GM10266 (cell line): ENCODE data around the gene CDYL2.
A peak's percentile ranks its signal among the peaks of the same experiment; 100 is the strongest.

Source experiments
- DNase-seq: peaks from one replicate; pipeline ENCODE4 v3.0.0; 2012; ENCODE audit errors: extremely low spot score
- TF ChIP-seq, protein P1 (sequence below): IDR thresholded peaks from 2 replicates; pipeline ENCODE4 v1.5.1; 2012; ENCODE audit warnings: mild to moderate bottlenecking, low read depth; ENCODE audit not compliant: control insufficient read depth, insufficient read depth; ENCODE audit errors: missing control alignments

Gene CDYL2

DNA sequence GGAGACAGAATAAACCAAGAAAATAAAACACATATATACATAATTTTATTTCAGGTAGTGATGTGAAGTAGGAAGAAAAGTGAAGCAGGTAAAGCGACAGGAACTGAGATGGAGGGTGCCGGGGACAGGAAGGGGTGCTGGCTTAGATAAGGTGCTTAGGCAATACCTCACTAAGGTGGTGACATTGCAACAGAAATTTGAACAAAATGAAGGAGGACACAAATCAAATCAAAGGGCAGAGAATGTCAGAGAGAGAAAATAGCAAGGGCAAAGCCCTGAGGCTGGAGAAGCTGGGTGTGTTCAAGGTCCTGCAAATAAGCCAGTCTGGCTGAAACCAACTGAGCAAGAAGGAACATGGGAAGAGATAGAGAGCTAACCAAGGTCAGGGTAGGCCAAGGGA, 5.0 kb upstream of the CDYL2 start:
- no peak for DNase-seq
- TF ChIP-seq, protein P1, sequence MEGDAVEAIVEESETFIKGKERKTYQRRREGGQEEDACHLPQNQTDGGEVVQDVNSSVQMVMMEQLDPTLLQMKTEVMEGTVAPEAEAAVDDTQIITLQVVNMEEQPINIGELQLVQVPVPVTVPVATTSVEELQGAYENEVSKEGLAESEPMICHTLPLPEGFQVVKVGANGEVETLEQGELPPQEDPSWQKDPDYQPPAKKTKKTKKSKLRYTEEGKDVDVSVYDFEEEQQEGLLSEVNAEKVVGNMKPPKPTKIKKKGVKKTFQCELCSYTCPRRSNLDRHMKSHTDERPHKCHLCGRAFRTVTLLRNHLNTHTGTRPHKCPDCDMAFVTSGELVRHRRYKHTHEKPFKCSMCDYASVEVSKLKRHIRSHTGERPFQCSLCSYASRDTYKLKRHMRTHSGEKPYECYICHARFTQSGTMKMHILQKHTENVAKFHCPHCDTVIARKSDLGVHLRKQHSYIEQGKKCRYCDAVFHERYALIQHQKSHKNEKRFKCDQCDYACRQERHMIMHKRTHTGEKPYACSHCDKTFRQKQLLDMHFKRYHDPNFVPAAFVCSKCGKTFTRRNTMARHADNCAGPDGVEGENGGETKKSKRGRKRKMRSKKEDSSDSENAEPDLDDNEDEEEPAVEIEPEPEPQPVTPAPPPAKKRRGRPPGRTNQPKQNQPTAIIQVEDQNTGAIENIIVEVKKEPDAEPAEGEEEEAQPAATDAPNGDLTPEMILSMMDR: no peak

DNA sequence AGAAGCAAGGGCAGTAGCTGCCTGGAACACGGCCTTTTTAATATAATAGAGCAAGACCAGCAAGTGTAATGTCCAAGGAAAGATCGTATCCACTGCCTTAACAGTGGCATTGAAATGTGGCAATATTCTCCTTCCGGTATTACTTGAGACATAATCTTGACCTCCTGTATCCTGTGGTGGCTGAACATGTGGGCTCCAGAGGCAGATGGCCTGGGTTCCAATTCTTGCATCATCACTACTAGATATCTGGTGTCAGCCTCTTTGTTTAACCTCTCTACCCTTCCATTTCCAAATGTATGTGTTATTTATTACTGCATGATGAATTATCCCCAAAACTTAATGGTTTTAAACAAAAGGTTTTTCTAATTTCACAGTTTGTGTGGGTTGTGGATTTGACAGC, 3.5 kb upstream of the CDYL2 start:
- DNase-seq: no peak
- TF ChIP-seq, protein P1: no peak

DNA sequence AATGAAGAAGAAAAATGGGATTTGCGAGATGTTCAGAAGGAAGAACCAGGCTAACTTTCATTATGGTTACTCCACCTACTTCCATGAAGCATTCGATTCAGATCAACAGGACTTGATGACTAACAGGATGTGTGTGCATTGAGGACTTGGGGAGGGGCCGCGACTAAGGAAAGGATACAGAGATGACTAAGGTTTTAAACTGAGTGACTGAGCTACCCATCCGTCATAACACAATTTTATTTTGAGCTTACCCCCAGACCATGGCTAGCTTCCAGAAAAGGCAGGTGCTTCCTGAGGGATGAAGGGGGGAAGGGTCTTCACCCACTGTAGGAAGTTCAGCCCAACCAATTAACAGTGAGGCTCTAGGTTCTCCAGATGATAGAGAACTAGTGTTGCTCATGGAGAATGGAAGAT, 2.5 kb upstream of the CDYL2 start:
- DNase-seq: no peak

DNA sequence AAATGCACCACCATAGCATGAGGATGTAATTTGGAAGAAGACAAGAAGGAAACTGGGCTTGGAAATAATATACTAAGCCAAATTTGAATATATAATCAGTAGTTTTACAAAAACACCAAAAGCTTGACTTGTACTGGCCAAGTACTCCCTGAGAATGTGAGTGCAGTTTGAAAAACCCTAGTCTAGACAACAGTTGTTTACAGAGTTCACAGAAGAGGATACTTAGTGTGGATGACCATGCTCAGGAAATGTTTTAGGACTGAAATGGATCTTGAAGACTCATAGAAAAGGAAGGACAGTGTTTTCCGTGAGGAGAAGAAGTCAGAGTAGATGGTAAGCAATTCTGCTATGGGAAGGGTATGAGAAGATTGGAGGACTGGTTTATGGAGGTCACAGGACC, 1.9 kb upstream of the CDYL2 start:
- TF ChIP-seq, protein P1: no peak
- no peak for DNase-seq

More for the DNA sequence above, 2.5 kb upstream of the CDYL2 start:
- TF ChIP-seq, protein P1: no peak

DNA sequence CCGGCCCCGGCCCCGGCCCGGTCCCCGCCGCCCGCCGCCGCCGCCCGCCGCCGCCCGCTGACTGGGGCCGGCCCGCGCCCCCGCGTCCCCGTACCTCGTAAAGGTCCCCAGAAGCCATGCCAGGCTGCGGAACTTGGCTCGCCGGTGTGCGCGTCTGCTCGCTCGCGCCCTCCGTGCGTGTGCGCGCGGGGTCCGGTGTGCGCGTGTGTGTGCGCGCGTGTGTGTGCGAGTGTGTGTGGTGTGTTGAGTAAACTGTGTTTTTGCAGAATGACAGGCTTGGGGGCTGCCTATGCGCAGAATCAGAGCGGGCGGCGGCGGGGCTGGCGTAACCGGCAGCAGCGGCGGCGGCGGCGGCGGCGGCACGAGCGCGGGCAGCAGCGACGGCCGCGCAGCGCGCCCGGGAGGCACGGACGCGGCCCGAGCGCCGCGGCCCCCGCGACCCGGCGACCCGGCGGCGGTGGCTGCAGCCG, 307 bp downstream of the CDYL2 start:
- TF ChIP-seq, protein P1: no peak
- DNase-seq: peak; percentile 66

DNA sequence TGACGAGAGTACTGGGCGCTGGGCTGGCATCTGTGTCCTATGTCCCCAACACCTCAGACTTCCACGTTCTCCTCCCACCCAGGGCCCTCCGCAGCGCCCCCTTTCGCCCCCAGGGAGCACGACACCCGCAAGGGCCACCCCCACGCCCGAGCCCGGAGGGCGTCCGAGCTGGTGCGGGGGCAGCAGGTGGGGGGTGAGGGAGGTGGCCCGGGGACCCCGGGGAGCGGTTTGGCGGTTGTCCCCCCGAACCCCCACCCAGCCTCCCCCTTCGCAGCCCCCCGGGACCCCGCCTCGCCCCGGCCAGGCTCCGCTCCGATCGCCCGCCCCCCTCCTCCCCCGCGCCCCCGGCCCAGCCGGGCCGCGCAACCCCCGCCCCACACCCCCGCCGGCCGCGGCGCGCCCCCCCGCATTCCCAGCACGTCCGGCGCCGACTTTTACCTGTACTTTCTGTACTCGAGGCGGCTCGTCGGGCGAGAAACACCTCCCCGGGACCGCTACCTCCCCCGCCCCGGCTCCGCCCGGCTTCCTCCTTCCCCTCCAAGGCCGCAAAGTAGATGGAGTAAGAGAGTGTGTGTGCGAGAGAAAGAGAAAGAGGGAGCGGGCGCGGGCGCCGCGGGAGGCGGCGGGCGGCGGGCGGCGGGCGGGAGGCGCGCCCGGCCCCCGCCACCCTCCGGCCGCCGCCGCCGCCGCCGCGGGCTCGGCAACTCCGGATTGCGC, 901 bp downstream of the CDYL2 start:
- TF ChIP-seq, protein P1: peak; percentile 57
- peak; percentile 80 for DNase-seq

DNA sequence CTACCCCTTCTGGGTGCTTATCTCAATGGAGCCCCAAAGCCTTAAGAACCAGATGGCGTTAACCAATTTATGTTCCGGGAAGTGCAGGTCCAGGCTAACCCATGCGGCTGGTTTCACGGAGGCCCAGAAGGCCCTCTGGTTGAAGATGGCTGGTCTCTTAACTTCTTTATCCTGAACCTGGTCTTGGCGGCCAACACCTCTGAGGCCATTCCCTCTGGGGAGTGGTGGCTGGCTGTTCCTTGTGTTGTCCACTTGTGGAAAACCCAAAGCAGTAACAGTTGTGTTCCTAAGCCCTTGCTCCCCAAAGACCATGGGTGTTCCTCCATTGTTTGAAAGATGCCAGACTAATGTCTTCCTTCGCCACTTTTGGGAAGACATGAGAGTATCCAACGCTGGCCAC, 1.5 kb downstream of the CDYL2 start:
- TF ChIP-seq, protein P1: no peak
- no peak for DNase-seq
